ENCODE measurements around the gene LRMDA.
A peak's percentile ranks its signal among the peaks of the same experiment; 100 is the strongest.
"Not testable (repeated sequence)": the region's sequence is repeated elsewhere in the genome, so short reads cannot be mapped to it uniquely, and the experiment has no call there.

LRMDA gene

DNA sequence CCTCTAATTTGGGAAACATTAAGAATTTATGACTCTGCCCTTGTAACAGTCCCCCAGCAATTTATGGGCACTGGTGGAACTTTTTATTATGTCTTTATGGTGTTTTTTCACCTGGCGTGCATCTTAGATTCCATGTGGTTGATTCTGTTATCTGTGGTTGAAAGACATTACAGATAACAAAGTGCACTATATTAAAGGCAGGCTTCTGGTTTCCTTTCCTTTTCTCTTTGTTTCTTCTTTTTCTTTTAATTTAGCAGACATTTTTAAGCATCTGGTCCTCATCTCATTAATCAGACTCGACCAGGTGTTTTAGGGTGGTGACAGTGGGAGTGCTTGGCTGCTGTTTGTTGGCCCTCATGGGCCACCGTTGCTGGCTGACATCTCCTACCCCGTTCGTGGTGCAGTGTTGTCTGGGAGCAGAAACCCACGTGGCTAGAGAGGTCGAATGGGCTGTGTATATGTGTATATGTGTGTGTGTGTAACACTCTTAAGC, 77.4 kb downstream of the LRMDA start:
- TF ChIP-seq, protein P1, sequence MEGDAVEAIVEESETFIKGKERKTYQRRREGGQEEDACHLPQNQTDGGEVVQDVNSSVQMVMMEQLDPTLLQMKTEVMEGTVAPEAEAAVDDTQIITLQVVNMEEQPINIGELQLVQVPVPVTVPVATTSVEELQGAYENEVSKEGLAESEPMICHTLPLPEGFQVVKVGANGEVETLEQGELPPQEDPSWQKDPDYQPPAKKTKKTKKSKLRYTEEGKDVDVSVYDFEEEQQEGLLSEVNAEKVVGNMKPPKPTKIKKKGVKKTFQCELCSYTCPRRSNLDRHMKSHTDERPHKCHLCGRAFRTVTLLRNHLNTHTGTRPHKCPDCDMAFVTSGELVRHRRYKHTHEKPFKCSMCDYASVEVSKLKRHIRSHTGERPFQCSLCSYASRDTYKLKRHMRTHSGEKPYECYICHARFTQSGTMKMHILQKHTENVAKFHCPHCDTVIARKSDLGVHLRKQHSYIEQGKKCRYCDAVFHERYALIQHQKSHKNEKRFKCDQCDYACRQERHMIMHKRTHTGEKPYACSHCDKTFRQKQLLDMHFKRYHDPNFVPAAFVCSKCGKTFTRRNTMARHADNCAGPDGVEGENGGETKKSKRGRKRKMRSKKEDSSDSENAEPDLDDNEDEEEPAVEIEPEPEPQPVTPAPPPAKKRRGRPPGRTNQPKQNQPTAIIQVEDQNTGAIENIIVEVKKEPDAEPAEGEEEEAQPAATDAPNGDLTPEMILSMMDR (IDR thresholded peaks at IDR 0.05; ENCODE audit: control insufficient read depth, extremely low read depth, insufficient read depth): no peak
- no peak overlapping the region for H3K4me3 ChIP-seq (ENCODE audit: low read depth, low read length)
- DNase-seq (ENCODE audit: low read depth): no peak

DNA sequence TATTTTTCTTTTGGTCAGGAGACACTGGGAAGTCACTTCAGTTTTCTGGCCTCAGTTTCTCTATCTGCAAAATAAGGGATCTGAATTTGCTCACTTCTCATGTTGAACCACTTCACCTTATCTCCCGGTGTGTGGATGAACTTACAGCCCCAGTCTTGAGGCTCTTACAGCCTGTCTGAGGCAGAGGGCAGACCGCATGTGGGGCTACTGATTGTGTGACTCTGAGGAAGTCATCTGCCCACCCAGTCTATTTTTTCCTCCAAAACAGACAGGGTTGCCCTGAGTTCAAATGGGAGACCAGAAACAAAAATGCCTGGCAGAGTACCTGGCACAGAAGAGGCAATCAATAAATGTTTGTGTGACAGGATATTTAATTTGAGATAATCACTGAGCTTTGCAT, 78.3 kb downstream of the LRMDA start:
- H3K4me3 ChIP-seq (ENCODE audit: low read depth, low read length): no peak overlapping the region
- TF ChIP-seq, protein P1 (IDR thresholded peaks at IDR 0.05; ENCODE audit: control insufficient read depth, extremely low read depth, insufficient read depth): no peak
- no peak for DNase-seq (ENCODE audit: low read depth)

DNA sequence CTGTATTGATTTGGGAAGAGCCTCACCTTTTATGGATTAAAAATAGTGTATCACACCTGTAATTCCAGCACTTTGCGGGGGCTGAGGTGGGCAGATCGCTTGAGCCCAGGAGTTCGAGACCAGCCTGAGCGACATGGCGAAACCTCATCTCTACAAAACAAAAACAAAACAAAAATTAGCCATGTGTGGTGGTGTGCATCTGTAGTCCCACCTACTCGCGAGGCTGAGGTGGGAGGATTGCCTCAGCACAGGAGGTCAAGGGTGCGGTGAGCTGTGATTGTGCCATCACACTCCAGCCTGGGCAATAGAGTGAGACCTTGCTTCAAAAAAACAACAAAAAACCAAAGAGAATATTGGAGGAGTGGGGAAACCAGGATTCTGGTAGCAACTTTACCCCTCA, 79.6 kb downstream of the LRMDA start:
- no peak for DNase-seq (ENCODE audit: low read depth)
- TF ChIP-seq, protein P1 (IDR thresholded peaks at IDR 0.05; ENCODE audit: control insufficient read depth, extremely low read depth, insufficient read depth): no peak
- H3K4me3 ChIP-seq (ENCODE audit: low read depth, low read length): no peak overlapping the region

DNA sequence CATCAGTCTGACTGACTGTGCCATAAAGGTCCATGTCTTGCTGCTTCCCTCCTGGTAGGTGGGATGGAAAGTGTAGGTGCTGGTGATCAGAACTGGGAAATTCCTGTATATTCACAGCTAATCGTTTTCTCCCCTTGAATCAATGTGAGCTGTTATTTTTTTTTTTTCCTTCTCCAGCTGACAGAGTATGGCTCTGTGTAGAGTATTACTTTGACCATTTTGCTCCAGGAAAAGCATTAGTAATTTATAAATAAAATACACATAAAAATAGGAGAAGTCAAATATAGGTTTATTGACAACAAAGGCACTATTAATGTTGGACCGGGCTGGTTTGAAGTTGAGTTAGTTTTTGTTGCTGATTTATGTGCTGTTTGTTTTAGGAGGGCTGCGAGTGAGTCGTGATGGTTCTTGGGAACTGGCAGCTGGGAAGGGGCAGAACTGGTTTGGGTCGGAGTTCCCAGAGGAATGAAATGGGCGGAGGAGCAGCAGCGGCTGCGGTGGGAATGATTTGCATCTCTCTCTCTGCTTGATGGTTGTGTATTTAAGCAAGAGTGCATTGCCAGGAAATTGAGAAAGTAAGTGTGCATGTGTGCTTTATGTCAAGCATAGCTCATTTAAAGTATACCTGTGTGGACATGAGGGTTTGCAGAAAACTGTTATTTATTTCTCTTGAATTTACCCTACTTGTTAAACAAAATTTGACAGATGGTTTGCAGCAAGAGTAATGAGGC, 80.9 kb downstream of the LRMDA start:
- H3K4me3 ChIP-seq (ENCODE audit: low read depth, low read length): 0 out of 2 replicates have a peak overlapping the region, but pooled peaks have one; percentile 7
- DNase-seq (ENCODE audit: low read depth): peak; percentile 81
- TF ChIP-seq, protein P1 (IDR thresholded peaks at IDR 0.05; ENCODE audit: control insufficient read depth, extremely low read depth, insufficient read depth): no peak

DNA sequence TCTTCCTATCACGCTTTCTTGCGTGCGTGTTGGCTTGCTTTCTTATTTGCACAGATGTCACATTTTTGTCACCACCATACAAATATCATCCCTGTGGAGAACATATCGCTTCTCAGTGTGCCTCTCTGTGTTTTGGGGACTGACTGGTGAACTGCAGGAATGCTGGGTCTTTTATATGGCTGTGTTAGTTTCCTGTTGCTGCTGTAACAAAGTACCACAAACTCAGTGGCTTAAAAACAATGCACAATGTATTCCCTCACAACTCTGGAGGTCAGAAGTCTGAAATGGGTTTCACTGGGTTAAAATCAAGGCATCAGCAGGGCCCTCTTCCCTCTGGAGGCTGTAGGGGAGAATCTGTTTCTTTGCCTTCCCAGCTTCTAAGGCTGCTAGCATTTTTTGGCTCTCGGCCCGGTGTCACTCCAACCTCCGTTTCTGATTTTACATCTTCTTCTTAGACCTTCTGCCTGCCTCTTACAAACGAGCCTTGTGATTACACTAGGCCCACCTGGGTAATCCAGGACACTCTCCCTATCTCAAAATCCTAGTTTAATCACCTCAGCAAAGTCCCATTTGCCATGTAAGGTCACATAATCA, 82.0 kb downstream of the LRMDA start:
- TF ChIP-seq, protein P1 (IDR thresholded peaks at IDR 0.05; ENCODE audit: control insufficient read depth, extremely low read depth, insufficient read depth): no peak
- no peak overlapping the region for H3K4me3 ChIP-seq (ENCODE audit: low read depth, low read length)
- DNase-seq (ENCODE audit: low read depth): no peak

DNA sequence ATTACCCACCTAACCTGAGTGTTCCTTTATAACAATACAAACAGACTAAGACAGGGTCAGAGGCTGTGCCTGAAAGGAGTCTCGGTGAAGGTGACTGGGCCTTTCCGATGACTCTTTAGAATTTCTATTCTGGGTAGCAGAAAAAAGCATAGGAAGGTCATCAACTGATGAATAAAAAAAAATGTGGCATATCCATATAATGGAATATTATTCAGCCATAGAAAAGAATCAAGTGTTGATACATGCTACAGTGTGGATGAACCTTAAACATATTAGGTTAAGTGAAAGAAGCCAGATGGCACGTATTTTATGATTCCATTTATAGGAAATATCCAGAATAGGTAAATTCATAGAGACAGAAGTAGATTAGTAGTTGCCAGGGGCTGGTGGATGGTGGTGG, 83.4 kb downstream of the LRMDA start:
- H3K4me3 ChIP-seq (ENCODE audit: low read depth, low read length): no peak overlapping the region
- TF ChIP-seq, protein P1 (IDR thresholded peaks at IDR 0.05; ENCODE audit: control insufficient read depth, extremely low read depth, insufficient read depth): no peak
- DNase-seq (ENCODE audit: low read depth): no peak

DNA sequence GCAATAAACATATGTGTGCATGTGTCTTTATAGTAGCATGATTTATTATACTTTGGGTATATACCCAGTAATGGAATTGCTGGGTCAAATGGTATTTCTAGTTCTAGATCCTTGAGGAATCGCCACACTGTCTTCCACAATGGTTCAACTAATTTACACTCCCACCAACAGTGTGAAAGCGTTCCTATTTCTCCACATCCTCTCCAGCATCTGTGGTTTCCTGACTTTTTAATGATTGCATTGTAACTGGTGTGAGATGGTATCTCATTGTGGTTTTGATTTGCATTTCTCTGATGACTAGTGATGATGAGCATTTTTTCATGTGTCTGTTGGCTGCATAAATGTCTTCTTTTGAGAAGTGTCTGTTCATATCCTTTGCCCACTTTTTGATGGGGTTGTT, 84.7 kb downstream of the LRMDA start:
- H3K4me3 ChIP-seq (ENCODE audit: low read depth, low read length); DNase-seq (ENCODE audit: low read depth): not testable (repeated sequence)

DNA sequence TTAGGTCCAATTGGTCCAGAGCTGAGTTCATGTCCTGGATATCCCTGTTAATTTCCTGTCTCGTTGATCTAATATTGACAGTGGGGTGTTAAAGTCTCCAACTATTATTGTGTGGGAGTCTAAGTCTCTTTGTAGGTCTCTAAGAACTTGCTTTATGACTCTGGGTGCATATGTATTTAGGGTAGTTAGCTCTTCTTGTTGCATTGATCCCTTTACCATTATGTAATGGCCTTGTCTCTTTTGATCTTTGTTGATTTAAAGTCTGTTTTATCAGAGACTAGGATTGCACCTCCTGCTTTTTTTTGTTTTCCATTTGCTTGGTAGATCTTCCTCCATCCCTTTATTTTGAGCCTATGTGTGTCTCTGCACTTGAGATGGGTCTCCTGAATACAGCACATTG, 87.8 kb downstream of the LRMDA start:
- H3K4me3 ChIP-seq (ENCODE audit: low read depth, low read length); DNase-seq (ENCODE audit: low read depth): not testable (repeated sequence)

DNA sequence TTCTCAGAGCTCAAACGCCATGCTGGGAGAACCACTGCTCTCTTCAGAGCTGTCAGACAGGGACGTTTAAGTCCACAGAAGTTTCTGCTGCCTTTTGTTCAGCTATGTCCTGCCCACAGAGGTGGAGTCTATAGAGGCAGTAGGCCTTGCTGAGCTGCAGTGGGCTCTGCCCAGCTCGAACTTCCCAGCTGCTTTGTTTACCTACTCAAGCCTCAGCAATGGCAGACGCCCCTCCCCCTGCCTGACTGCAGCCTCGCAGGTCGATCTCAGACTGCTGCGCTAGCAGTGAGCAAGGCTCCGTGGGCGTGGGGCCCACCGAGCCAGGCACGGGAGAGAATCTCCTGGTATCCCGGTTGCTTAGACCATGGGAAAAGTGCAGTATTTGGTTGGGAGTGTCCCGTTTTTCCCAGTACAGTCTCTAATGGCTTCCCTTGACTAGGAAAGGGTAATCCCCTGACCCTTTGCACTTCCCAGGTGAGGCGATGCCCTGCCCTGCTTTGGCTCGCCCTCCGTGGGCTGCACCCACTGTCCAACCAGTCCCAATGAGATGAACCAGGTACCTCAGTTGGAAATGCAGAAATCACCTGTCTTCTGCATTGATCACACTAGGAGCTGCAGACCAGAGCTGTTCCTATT, 89.9 kb downstream of the LRMDA start:
- H3K4me3 ChIP-seq (ENCODE audit: low read depth, low read length): not testable (repeated sequence)

More for the DNA sequence above, 89.9 kb downstream of the LRMDA start:
- not testable (repeated sequence) for DNase-seq (ENCODE audit: low read depth)

All from LNCaP clone FGC (cell line).